Stimulated activated CD4-positive, alpha-beta T cell treated with anti-CD3 and anti-CD28 coated beads, Interleukin-2, amount 100 ng/mL, for 4 hours (primary cell): ENCODE data around the gene GMPPA.

ENCODE experiments used
- DNase-seq: peaks from one replicate; pipeline ENCODE4 v3.0.0-alpha.2; 2020; ENCODE audit warnings: low read depth

Gene GMPPA

GRCh38 chr2:219498280-219499057 lies at the start of gene GMPPA:
Gene GMPPA (plus strand): TSS chr2:219498891. CDS start chr2:219499976, 1,085 bp downstream.
- peak; percentile 87 for DNase-seq

- DNase-seq, result no peak
These were observed 49.1 kb upstream of the GMPPA start for GRCh38 chr2:219449609-219450008.

GRCh38 chr2:219451661-219452360 lies 46.9 kb upstream of the GMPPA start:
- DNase-seq, result no peak

GRCh38 chr2:219452361-219453317 lies 46.1 kb upstream of the GMPPA start:
- no peak for DNase-seq

GRCh38 chr2:219453671-219454590 lies 44.8 kb upstream of the GMPPA start:
- DNase-seq, result no peak

GRCh38 chr2:219455581-219455980 lies 43.1 kb upstream of the GMPPA start:
- DNase-seq, result no peak

- DNase-seq, result no peak
These were observed 40.8 kb upstream of the GMPPA start for GRCh38 chr2:219457784-219458369.

GRCh38 chr2:219458996-219459395 lies 39.7 kb upstream of the GMPPA start:
- no peak for DNase-seq

GRCh38 chr2:219459460-219460311 lies 39.0 kb upstream of the GMPPA start:
- peak; percentile 19 for DNase-seq

GRCh38 chr2:219460424-219460926 lies 38.2 kb upstream of the GMPPA start:
- no peak for DNase-seq

- DNase-seq, result no peak
These were observed 37.6 kb upstream of the GMPPA start for GRCh38 chr2:219461047-219461514.

- DNase-seq, result no peak
These were observed 37.0 kb upstream of the GMPPA start for GRCh38 chr2:219461669-219462068.

- DNase-seq, result no peak
These were observed 36.3 kb upstream of the GMPPA start for GRCh38 chr2:219462349-219462748.

GRCh38 chr2:219464286-219465032 lies 34.2 kb upstream of the GMPPA start:
- no peak for DNase-seq

GRCh38 chr2:219465659-219466561 lies 32.8 kb upstream of the GMPPA start:
- DNase-seq, result no peak

GRCh38 chr2:219466816-219467735 lies 31.6 kb upstream of the GMPPA start:
- no peak for DNase-seq

GRCh38 chr2:219467736-219468075 lies 31.0 kb upstream of the GMPPA start:
- DNase-seq, result no peak
